ENCODE data around the gene SFPQ. TPM values are rescaled to one million over a fixed set of nuclear protein-coding genes. Genes with fewer than 3 reads are reported as not detected.

Gene SFPQ
- total RNA-seq, 1 donor from 2014 or later = 458 TPM

DNA sequence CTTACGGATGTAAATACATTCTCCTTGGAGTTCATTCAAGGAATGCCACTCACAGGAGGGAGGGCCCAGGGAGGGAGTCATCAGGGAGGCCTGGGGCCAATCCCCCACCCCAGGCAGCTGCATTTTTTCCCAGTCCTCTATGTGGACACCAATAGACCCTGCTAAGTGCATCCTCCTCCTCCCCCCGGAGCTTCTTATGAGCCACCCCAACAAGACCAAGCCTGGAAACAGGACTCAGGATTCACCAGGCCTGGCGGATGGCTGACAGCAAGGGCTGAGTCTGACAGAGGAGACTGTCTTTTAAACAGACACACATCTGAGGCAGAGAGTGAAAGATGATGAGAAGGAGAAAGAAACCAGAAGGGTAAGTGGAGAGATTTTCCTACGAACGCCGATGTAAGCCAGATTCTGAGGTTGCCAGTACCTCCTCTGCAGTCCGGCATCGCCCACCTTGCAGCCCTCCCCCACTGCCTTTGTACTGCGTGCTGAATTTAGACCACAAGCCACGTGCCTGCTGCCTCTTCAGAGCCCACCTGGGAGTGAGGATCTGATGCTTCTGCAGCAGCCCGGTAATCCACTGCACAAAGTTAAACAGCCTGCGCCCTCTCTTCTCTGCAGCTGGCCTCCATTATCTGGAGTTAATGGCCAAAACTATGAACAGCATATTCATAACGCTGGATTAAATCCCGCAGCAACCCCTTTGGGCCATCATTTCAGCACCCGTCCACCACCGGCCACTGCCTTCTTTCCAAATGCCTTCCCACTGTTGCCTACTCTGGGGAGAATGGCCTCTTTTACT is 17.6 kb upstream of the SFPQ start:
- TF ChIP-seq CTCF (IDR thresholded peaks at IDR 0.05; ENCODE audit: partially characterized antibody, unreplicated experiment) = no peak
- no peak overlapping the region for H3K4me3 Mint-ChIP-seq (ENCODE audit: unreplicated experiment)

GRCh38 chr1:35203295-35203694 is 10.3 kb upstream of the SFPQ start:
- Mint-ChIP-seq H3K27ac (ENCODE audit: unreplicated experiment) (no peak overlapping the region), H3K9me3 (ENCODE audit: unreplicated experiment) (no peaks in the 10 kb centered on the region), H3K4me3 (ENCODE audit: unreplicated experiment) (no peak overlapping the region), H3K36me3 (ENCODE audit: unreplicated experiment) (no peaks in the 10 kb centered on the region), H3K4me1 (ENCODE audit: low read depth, unreplicated experiment) (peaks cover 10% of the 10 kb centered on the region), H3K27me3 (ENCODE audit: unreplicated experiment) (peaks cover 2% of the 10 kb centered on the region)
- no peak for DNase-seq
- no peak for TF ChIP-seq CTCF (IDR thresholded peaks at IDR 0.05; ENCODE audit: partially characterized antibody, unreplicated experiment)

More for the DNA sequence above, 17.6 kb upstream of the SFPQ start:
- Mint-ChIP-seq H3K4me1 (ENCODE audit: low read depth, unreplicated experiment) (peaks cover 4% of the 10 kb centered on the region), H3K27ac (ENCODE audit: unreplicated experiment) (peak overlapping the region; percentile 59), H3K9me3 (ENCODE audit: unreplicated experiment) (no peaks in the 10 kb centered on the region), H3K36me3 (ENCODE audit: unreplicated experiment) (no peaks in the 10 kb centered on the region), H3K27me3 (ENCODE audit: unreplicated experiment) (peaks cover 2% of the 10 kb centered on the region)
- peak; percentile 20 for DNase-seq

DNA sequence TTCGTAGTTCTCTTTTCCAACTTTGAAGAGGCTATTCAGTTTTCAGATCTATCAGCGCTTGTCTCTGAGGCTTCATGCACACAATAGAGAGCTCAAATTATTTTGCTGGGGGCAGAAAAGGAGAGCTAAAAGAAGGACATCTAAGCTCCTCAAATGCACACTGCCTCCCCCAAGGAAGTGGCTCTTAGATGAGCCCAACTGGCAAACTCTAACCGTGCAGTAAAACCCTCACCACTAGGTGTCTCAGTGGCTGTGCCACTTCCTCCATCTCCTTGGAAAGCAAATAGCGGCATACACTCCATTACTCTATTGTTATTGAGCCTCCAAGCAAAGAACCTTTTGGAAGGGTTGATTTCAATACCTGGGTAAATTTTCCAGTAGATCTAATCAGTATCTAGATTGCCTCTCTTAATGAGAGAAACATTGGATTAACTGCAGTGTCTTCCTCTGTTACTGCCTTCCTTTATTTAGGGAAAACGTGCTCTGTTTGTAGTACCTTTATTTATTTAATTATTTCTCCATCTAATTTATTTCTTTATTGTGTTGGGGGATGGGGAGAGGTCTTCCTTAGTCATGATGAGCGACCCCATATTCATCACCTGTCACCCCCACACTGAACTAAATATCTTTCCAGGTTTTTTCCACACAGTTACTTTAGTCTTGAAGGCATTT is 9.2 kb upstream of the SFPQ start:
- Mint-ChIP-seq H3K36me3 (ENCODE audit: unreplicated experiment) (no peaks in the 10 kb centered on the region), H3K4me1 (ENCODE audit: low read depth, unreplicated experiment) (peaks cover 10% of the 10 kb centered on the region), H3K27me3 (ENCODE audit: unreplicated experiment) (peaks cover 2% of the 10 kb centered on the region), H3K4me3 (ENCODE audit: unreplicated experiment) (peak overlapping the region; percentile 38), H3K27ac (ENCODE audit: unreplicated experiment) (peak overlapping the region; percentile 38), H3K9me3 (ENCODE audit: unreplicated experiment) (no peaks in the 10 kb centered on the region)
- TF ChIP-seq CTCF (IDR thresholded peaks at IDR 0.05; ENCODE audit: partially characterized antibody, unreplicated experiment) = peak; percentile 83
- peak; percentile 68 for DNase-seq

- Mint-ChIP-seq H3K9me3 (ENCODE audit: unreplicated experiment) (no peaks in the 10 kb centered on the region), H3K36me3 (ENCODE audit: unreplicated experiment) (no peaks in the 10 kb centered on the region), H3K27ac (ENCODE audit: unreplicated experiment) (no peak overlapping the region), H3K27me3 (ENCODE audit: unreplicated experiment) (peaks cover 2% of the 10 kb centered on the region), H3K4me1 (ENCODE audit: low read depth, unreplicated experiment) (peaks cover 10% of the 10 kb centered on the region), H3K4me3 (ENCODE audit: unreplicated experiment) (no peak overlapping the region)
- no peak for TF ChIP-seq CTCF (IDR thresholded peaks at IDR 0.05; ENCODE audit: partially characterized antibody, unreplicated experiment)
- DNase-seq = no peak
Observed at GRCh38 chr1:35201631-35202030, 8.7 kb upstream of the SFPQ start.
